ENCODE measurements around the gene MRPS2.

GRCh38 chr9:135507104-135508035, 6.9 kb downstream of the MRPS2 start:
- no peak for TF ChIP-seq EZH2 (IDR thresholded peaks at IDR 0.05; ENCODE audit: borderline replicate concordance, insufficient read depth, low read length, poor library complexity, severe bottlenecking)
- no peak for TF ChIP-seq CTCF (IDR thresholded peaks at IDR 0.05; ENCODE audit: poor library complexity, severe bottlenecking)
- TF ChIP-seq POLR2AphosphoS5 (IDR thresholded peaks at IDR 0.05), result no peak
- no peak for TF ChIP-seq TAF1 (IDR thresholded peaks at IDR 0.05; ENCODE audit: low read depth)
- no peak for TF ChIP-seq EP300 (conservative IDR thresholded peaks at IDR 0.05; ENCODE audit: poor library complexity, severe bottlenecking)

Measured in neural cell (in vitro differentiated cells).